Ureter (tissue), 1 donor: ENCODE measurements around the gene PRKAR1B. TPM values are rescaled to one million over a fixed set of nuclear protein-coding genes. Genes with fewer than 3 reads are reported as not detected.
"Not testable (repeated sequence)": the region's sequence is repeated elsewhere in the genome, so short reads cannot be mapped to it uniquely, and the experiment has no call there.

ENCODE experiments used
- DNase-seq: peaks from one replicate; pipeline ENCODE4 v3.0.0-alpha.2; 2020; ENCODE audit warnings: low spot score
- total RNA-seq: library from RNA; stranded (reverse); gene quantifications from one replicate; pipeline ENCODE4 v1.2.4, GENCODE V29; 2023
- donor health status: DM: yes; HTN: yes; CAD: no.

PRKAR1B gene
- total RNA-seq, 1 donor from 2014 or later: 20.5 TPM

DNA sequence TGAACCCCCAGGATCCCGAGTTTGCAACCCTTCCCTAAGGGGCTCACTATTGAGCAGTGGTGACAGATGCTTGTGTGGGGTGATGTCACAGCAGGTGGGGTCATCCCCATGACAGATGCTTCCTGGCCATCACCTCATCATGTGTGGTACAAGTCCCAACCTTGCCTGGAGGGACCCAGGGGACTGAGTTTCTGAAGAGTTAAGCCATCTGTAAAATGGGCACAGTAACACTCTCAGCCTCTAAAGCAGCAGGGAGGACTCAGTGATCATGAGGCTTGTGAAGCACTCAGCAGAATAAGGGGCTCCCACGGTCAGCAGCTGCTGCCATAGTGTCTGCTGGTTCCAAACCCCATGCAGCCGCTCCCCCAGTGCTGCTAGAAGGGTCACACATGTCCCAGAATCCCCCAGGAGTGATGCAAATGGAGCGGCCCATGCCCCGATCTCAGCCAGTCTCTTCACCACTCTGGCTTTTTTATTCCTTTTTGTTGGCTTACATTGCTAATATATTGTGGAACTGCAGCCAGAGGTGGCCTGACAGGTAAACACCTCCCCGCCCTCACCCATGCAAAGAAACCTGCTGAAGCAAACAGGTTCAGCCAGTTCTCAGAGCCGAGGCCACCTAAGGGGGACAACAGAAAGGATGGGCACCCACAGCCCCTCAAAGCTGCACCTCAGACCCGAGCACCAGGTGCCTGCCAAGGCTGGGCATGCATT, 105.4 kb downstream of the PRKAR1B start:
- DNase-seq: no peak

DNA sequence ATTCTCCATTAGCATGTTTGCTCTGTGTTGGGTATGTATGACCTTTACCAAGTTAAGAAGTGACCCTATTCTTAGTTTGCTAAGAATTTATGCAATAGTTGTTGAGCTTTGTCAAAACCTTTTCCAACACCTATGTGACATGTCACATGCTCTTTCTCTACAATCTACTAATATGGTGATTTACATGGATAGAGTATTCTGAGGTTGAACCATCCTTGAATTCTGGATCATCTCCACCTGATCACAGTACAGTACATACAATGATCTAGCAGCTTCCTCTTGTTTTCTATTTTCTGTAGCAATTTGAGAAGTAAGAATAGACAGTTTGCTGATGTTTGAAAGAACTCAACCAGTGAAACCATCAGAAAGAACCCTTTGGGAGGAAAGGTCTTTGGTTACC, 106.2 kb downstream of the PRKAR1B start:
- DNase-seq: no peak

DNA sequence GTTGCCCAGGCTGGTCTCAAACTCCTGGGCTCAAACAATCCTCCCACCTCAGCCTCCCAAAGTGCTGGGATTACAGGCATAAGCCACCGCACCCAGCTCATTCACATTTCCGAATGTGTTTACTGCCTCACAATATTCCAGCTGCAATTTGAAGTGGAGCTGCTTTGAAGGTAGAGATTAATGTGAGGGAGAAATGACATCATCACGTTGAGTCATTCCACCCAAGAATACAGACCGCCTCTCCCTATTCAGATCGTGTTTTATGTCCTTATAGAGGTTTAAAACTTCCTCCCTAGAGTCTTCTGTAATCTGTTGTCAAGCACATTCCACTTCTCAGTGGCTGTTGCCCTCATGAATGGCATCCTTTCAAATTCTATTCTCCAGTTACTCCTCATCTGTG, 107.0 kb downstream of the PRKAR1B start:
- no peak for DNase-seq

DNA sequence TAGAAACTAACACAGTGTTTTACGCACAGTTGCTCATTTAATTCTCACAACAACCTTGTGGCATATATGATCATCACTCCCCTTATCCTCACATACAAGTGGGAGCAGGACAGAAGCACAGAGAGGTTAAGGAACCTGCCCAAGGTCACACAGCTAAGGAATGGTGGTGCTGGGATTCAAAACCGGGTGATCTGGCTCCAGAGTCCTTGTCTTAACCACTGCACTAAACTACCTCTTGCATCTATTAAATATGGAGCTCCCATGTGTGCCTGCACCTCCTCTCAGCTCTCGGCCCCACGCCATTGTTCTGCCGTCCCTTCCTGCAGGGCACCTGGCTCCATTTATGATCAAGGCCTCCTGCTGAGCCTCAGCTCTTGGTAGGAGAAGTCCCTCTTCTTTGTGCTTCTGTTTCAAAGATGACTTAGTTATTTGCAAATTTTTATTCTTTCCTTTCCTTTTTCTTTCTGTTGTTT, 107.7 kb downstream of the PRKAR1B start:
- no peak for DNase-seq

DNA sequence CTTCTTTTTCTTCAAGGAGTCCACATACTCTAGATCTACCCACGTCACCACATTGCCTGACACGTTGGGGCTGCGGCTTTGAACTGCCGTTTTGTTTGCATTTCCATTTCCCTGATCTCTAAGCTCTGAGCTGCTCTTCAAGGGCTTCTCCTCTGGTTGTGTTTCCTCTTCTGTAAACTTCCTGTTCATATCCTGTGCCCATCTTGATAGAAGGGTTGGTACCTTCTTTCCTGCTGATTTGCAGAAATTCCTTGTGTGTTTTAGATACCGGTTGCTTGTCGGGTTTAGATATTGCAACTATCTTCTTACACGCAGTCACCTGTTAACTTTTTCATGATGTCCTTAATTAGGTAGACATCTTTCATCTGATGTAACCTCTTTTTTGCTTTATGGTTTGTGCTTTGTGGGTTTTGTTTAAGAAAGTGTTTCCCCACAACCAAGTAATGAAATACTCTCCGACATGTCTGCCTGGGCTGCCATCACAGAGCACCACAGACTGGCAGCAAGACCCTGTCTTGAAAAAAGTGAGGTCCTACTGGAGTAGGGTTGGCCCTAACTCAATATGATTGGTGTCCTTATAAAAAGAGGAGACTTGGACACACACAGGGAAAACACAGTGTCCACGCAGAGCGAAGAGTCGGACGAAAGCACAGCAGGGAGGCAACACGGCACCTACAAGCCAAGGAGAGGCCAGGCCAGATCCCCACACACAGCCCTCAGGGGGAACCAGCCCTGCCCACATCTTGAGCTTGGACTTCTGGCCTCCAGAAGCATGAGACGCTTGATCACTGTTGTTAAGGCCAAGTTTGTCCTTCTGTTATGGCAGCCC, 108.3 kb downstream of the PRKAR1B start:
- DNase-seq: no peak

DNA sequence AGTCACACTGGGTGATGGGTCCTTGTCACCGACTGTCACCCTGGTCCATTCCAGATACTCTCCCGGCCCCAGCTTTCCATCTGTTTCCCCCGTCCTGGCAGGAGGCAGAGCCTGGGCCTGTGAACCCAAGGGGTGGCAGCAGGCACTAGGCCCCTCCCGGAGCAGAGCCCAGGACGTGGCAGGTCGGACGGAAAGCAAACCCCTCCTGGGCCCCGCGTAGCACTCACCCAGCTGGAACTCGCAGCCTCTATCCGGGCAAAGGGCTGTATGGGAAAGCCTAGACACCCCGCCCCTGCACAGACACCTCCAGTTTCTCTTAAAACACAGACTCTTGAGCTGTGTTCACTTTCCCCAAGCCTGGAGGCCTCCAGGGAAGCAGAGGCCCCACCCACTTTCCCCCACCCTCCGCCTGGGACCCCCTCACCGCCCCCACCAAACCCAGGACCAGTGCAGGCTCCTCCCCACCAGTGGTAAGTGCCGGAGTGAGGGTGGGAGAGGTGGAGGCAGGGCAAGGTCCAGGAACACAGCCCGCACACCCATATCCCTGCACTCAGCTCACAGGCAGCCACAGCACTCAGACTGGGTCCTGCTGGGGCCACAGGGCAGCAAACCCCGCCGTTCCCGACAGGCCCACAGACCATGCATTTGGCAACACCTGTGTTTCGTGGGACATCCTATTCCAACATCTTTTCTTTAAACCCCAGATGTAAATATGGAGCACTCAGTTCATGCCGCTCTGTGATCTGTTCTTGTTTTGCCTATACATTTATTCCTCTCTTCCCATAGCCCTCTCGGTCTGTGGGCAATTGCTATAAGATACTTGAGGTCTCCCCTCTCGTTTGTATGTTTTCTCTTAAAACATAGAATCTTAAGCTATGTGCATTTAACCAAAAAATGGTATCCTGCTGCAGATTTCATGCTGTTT, 109.2 kb downstream of the PRKAR1B start:
- no peak for DNase-seq

DNA sequence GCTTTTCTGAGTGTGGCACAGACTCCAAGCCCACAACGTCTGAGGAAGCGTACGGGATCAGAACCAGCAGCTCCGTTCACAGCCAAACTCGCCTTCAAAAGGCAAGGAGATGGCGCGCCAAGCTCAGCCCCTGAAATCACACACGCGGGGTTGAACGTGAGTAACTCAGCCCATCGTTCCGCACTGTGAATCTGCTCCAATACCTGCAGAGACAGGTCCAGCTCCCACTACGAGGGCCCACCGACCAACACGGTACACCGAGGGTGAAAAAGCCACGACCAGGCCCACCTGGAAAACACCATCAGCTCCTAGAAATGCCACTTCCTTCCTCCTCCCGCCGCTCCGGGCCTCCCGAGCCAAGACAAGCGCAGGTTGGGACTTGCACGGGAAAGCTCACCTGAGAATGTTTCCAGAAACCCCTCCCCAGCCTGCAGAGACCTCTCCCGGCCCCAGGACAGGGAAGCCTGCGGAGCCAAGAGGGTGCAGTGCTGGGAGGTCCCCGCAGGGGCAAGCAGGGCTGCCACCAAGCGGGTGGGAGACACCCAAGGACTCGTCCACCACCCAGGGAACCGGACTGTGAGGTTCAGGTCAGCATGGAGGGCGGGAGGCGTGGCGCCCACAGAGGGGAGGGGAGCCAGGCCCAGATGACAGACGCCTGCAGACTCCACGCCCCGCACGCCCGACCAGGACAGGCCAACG, 113.5 kb downstream of the PRKAR1B start:
- peak; percentile 68 for DNase-seq

DNA sequence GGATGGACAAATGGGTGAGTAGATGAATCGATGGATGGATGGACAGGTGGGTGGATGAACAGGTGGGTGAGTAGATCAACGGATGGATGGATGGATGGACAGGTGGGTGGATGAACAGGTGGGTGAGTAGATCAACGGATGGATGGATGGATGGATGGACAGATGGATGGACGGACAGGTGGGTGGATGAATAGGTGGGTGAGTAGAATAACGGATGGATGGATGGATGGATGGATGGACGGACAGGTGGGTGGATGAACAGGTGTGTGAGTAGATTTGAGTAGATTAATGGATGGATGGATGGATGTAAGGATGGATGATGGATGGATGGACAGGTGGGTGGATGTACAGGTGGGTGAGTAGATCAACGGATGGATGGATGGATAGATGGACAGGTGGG, 115.2 kb downstream of the PRKAR1B start:
- DNase-seq: not testable (repeated sequence)

DNA sequence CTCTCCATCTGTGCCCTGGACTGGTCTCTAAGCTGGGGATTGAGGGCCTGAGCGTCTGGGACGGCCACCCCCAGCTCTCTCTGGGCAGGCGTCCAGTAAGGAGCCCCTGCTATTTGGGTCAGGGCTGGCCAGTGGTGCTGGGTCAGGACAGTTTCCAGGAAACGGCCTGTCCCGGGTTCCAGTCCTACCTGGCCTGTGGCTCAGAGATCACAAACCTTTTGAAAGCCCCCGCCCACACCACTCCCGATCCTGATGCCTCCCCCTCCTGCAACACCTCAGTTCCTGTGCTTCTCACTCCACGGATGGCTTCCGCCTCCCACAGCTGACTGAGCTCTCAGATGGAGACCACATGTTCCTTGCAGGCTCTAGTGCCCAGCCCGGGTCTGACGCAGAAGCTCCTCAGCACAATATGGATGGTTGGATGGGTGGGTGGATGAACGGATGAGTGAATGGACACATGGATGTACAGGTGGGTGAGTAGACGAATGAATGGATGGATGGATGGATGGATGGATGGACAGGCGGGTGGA, 115.7 kb downstream of the PRKAR1B start:
- no peak for DNase-seq

DNA sequence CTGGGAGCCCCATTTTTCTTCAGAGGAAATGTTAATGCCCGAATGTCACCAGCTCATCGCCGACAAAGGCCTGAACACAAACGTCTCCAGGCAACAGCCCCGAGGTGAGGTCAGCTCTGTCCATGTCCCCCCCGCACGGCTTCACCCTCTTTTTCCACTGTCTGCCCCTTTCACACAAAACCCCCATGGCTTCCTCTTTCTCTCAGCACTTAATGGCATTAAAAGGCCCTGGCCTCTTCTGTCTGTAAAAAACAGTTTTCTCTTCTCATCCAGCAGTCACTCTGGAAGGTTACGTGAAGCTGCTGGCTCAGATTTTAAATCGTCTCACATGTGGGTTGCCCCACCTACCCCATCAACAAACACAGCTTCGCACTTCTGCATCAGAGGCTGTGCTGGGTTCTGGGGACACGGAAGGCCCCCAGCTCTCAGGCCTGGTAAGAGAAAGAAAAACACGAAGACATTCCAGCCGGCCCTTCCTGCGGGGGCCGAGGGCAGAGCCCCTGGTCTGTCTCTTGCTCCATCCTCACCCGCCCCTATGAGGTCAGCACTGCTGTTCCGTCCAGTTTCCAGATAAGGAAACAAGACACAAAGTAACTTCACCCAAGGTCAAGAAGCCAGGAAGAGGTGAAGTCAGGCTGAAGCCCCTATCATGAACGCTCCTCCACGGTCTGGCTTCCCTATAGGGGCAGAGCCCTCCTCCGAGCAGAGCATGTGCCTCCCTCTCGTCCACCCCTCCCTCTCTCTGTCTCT, 116.4 kb downstream of the PRKAR1B start:
- no peak for DNase-seq

DNA sequence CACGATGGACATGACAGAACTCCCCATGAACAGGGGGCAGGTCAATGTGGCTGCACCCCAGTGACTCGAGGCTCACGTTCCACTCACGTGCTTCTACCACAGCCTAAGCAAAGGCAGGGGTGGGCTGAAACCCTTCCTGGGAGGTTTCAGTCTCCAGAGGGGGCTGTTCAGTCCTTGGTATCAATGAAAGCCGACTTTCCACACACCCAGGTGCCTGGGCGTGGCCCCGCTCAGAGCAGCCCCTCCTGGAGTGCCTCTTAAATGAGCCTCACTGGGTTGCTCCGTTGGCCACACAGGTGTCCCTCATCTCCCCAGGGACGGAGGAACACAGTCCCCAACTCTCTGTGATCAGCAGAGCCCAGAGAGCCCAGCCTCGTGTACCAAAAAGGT, 116.9 kb downstream of the PRKAR1B start:
- DNase-seq: no peak

DNA sequence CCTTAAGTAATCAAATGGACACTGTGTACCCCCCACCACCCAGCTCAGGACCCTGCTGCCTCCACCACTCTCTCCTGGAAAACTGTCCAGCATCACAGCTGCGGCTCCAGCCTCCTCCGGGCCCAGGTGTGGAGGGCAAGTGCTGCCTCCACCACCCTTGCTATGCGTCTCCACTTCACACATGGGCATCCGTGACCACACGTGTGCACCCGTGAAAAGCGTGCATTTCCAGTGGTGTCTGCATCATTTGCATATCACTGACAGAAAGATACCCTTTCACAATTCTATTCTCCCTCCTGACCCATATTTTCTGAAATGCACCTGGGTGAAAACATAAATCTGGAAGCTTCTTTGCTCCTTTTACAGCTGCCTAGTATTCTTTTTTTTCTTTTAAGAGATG, 117.7 kb downstream of the PRKAR1B start:
- no peak for DNase-seq

DNA sequence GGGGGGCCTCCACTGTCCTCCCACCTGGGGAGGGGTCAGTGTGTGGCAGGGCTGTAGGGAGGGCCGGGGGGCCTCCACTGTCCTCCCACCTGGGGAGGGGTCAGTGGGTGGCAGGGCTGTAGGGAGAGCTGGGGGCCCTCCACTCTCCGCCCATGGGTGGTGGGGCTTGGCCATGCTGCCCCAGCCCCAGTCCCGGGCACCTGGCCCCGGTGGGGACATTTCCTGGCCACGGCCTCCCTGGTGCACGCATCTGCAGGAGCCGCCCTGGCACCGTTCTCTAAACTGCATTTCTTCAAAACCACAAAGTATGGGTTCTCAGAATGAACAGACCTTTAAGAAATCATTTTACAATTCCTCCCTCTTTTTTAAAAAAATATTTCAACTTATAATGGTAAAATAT, 118.1 kb downstream of the PRKAR1B start:
- DNase-seq: no peak

DNA sequence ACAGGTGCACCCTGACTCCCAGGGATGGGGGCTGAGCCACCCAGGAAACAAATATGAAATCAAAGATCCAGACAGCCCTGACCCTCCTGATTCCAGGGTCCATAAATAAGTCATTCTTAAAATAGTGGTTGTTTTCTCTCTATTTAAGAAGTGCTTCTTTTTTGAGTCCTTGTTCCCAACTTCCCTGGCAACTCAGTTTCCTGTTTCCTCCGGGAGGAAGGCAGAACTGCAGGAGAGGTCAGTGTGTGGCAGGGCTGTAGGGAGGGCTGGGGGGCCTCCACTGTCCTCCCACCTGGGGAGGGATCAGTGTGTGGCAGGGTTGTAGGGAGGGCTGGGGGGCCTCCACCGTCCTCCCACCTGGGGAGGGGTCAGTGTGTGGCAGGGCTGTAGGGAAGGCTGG, 118.7 kb downstream of the PRKAR1B start:
- no peak for DNase-seq

DNA sequence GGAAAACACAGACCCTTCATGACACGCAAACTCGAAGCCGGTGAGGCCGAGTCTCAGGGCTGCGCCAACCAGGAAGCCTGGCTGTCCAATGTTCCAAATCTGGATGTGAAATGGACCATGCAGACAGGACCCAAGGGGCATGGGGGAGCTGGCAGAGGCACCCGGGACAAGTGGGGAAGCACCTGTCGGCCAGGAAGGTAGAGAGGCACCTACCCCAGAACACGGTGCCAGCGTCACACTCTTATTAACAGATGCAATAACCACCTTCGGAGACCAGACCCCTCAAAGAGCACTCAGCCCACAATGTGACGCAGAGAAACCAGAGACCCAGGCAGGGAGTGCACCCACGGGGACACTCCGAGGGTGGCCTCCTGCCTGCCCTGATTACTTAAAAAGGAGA, 119.1 kb downstream of the PRKAR1B start:
- no peak for DNase-seq

DNA sequence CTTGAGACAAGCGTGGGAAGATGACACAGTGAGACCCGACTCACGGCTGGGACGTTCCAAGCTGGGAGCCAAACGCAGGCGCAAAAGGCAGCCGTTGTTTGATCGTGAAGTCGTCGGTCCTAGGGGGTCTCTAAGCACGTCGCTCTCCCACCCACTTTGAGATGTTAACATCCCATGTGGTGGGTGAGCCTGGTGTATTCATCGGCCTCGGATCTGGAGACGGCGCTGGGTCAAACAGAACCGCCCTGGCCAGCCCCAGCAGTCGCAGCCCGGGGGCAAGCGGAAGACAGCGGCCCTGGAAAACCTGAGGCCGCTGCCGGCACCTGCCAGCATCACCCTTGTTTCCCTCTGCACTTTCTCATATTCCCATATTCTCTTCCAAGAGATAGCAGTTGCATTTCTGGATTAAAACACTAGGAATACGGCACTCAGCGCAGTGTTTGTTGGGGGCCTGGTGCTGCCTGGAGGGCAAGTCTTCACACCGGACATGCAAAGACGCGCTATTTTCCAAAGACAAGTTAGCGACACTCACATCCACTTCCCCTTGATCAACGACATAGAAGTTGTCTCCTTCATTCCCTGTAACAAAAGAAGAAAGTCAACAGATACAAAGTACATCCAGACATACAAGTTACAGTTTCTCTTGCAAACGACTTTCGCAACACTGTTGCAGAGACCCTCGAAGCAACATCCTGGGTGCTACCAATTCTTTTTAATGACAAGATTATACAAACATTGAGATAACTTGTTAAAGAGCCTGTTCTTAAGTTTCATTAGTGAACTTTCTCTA, 121.2 kb downstream of the PRKAR1B start:
- DNase-seq: no peak

DNA sequence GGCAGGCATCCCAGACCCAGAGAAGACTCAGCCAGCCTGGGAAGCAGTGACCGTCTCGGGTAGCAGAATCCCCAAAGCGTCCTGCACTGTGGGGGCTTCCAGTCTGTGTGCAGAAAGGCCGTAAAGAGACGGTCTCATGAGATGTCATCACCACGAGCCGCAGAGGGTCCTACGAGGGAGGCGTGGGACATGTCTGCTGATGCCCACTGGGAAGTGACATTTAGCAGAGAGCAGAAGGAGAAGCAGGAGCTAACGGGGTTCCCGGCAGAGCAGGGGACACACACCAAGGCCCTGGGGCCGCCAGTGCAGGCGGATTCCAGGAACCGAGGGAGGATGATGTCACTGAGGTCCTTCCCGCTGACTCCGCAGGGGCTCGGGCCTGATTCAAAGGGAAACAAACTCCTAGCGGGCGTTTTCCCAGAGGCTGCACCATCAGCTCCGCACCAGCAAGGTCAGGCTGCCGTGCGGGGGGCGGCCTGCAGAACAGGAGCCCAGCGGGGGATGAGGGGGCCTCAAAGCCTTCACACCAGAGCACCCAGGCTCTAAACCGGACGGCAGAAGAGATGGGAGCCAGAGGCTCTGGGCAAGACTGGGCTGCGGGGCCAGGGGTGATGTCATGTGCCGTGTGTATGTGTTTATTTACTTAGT, 122.1 kb downstream of the PRKAR1B start:
- no peak for DNase-seq

DNA sequence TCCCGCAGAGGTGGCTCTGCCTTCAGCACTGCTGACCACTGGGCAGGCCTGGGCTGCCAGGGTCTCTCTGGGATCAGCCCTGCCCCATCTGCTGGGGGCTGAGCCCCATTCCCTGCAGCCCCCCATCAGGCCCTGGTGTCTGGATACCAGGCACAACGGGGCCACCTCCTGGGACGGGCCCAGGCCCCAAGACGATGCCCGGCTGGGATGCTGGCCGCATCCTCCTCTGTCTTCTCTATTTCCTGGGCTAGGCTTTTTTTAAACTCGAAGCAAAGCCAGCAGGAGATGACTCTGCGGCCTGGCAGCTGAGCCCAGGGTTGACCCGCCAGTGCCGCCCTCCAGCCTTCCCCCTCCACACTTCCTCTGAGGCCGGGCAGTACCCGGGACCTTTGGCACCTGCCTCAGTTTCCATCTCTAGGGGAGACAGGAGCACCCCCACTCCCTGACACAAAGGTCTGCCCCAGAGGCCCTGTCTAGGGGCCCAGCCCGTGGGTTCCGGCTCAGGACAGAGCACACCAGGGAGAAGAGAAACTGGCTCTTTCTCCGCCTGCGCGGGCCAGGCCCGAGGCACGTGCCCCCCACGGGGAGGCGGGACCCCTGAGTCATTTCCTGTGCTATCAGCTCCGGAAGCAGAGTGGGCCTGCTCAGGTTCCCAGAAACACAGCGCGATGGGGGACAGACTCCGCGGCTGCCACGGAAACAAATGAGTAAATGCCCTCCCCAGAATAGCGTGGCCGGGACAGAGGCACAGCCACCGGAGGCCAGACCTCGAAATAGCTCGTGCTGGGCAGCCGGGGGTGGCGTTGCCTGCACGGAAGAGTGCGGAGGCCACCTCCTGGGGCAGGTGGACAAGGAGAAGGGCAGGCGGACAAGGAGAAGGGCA, 122.8 kb downstream of the PRKAR1B start:
- DNase-seq: peak; percentile 79
